Measurements from ENCODE around the gene FALEC.

GRCh38 chr1:150550222-150551050, 34.9 kb downstream of the FALEC start:
- TF ChIP-seq, protein P1, sequence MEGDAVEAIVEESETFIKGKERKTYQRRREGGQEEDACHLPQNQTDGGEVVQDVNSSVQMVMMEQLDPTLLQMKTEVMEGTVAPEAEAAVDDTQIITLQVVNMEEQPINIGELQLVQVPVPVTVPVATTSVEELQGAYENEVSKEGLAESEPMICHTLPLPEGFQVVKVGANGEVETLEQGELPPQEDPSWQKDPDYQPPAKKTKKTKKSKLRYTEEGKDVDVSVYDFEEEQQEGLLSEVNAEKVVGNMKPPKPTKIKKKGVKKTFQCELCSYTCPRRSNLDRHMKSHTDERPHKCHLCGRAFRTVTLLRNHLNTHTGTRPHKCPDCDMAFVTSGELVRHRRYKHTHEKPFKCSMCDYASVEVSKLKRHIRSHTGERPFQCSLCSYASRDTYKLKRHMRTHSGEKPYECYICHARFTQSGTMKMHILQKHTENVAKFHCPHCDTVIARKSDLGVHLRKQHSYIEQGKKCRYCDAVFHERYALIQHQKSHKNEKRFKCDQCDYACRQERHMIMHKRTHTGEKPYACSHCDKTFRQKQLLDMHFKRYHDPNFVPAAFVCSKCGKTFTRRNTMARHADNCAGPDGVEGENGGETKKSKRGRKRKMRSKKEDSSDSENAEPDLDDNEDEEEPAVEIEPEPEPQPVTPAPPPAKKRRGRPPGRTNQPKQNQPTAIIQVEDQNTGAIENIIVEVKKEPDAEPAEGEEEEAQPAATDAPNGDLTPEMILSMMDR (IDR thresholded peaks at IDR 0.05) = no peak
- TF ChIP-seq POLR2AphosphoS5 (IDR thresholded peaks at IDR 0.05; ENCODE audit: low read depth, low read length) = no peak
